ENCODE data around the gene PLA2R1. TPM values are rescaled to one million over a fixed set of nuclear protein-coding genes. Genes with fewer than 3 reads are reported as not detected.
A peak's percentile ranks its signal among the peaks of the same experiment; 100 is the strongest.

Gene PLA2R1
- total RNA-seq, 4 donors from 2014 or later = 86.0 to 246 (median 152) TPM

DNA sequence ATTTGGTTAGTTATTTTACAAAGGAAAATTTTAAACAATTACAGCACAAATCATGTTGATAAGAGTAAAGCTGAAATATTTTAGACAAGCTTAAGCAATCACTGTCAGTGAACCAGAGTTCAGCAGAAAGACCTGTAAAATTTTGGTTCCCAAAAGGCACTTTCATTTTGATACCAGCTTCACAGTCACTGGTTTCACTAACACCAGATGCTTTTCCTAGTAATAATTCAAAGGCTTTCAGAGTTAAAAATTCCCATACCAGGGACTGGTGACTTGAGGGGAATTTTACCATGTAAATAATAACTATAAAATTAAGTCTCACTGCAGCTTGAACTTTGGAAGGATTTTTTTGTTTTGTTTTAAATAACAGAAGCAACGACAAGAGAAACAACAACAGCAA, 162.1 kb downstream of the PLA2R1 start:
- no peaks in the 10 kb centered on the region for H3K27me3 ChIP-seq
- H3K27ac ChIP-seq = no peak overlapping the region
- no peaks in the 10 kb centered on the region for H3K36me3 ChIP-seq
- TF ChIP-seq, protein P1, sequence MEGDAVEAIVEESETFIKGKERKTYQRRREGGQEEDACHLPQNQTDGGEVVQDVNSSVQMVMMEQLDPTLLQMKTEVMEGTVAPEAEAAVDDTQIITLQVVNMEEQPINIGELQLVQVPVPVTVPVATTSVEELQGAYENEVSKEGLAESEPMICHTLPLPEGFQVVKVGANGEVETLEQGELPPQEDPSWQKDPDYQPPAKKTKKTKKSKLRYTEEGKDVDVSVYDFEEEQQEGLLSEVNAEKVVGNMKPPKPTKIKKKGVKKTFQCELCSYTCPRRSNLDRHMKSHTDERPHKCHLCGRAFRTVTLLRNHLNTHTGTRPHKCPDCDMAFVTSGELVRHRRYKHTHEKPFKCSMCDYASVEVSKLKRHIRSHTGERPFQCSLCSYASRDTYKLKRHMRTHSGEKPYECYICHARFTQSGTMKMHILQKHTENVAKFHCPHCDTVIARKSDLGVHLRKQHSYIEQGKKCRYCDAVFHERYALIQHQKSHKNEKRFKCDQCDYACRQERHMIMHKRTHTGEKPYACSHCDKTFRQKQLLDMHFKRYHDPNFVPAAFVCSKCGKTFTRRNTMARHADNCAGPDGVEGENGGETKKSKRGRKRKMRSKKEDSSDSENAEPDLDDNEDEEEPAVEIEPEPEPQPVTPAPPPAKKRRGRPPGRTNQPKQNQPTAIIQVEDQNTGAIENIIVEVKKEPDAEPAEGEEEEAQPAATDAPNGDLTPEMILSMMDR (IDR thresholded peaks at IDR 0.05) = no peak
- TF ChIP-seq POLR2A (IDR thresholded peaks at IDR 0.05) = no peak
- no peaks in the 10 kb centered on the region for H3K9me3 ChIP-seq
- intact Hi-C loops (cut with DNase I) = no loop called here
- H3K4me1 ChIP-seq = peaks cover 5 to 23% of the 10 kb centered on the region in 2 donors
- no peak overlapping the region for H3K4me3 ChIP-seq (replicated peaks in 1 of 3)
- 82 to 86% methylated on average over 1 of the region's 1 CpG for WGBS, 2 donors
- no peak for DNase-seq

DNA sequence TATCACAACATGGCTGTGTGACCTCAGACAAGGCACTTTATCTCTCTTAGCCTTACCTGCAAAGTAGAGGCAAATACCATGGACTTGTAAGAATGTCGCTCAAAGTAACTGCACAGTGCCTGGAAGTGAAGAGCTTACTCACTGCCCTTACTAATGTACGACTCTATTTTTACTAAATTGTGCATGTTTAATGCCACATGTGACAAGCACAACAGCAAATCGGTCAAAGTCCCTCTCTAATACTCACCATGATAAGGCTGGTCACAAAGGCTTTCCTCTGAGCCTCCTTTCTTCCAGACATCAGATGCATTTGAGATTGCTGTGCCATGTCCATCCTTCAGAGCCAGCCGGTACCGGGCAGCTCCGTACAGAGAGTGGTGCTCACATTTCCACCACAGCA, 164.0 kb downstream of the PLA2R1 start:
- 90 to 94% methylated on average over 6 of the region's 6 CpGs for WGBS, 2 donors
- H3K36me3 ChIP-seq = no peaks in the 10 kb centered on the region
- no peak for DNase-seq
- no peak overlapping the region for H3K27ac ChIP-seq
- no peak overlapping the region for H3K4me3 ChIP-seq (replicated peaks in 1 of 3)
- intact Hi-C loops (cut with DNase I) = no loop called here
- no peaks in the 10 kb centered on the region for H3K27me3 ChIP-seq
- TF ChIP-seq, protein P1 (IDR thresholded peaks at IDR 0.05) = no peak
- TF ChIP-seq POLR2A (IDR thresholded peaks at IDR 0.05) = no peak
- H3K9me3 ChIP-seq = no peaks in the 10 kb centered on the region
- peaks cover 13 to 31% of the 10 kb centered on the region in 2 donors for H3K4me1 ChIP-seq

DNA sequence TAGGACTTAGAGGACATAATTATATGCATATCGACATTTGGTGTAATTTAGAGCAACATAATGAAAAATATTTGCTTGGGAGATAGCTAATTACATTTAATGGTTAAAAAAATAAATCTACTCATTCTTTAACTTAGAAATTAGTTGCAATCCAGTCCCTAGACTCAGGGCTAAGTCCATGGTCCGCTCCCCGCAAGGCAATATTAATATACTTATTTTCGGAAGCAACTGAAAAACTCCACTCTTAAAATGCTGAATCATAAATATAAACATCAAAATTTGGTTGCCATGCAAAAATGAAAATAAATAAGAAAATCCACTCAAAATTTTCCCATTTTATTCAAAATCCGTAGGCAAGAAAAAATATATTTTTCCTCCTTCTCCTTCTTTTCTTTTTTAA, 164.7 kb downstream of the PLA2R1 start:
- no peak for DNase-seq
- WGBS, 2 donors = 91 to 97% methylated on average over 5 of the region's 5 CpGs
- H3K4me3 ChIP-seq (replicated peaks in 1 of 3) = no peak overlapping the region

DNA sequence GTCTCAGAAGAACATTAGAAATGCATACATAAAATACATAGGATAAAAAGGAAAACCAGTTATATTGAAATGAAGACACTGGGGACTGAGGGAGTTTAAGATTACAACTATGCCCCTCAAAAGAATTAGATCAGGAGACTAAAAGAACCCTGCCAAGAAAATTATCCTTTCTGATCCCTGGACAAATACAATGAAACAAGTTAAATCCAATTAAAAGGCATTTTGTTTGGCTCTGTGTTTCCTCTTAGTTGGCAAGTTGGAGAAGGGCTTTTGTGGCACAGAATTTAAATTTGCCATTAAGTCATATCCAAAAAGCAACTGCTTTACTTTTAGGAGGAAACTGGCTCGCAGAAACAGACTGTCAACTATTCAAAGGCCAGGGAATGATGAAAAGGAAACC, 165.3 kb downstream of the PLA2R1 start:
- no peak for DNase-seq
- intact Hi-C loops (cut with DNase I) = no loop called here
- no peaks in the 10 kb centered on the region for H3K27me3 ChIP-seq
- TF ChIP-seq, protein P1 (IDR thresholded peaks at IDR 0.05) = no peak
- TF ChIP-seq POLR2A (IDR thresholded peaks at IDR 0.05) = no peak
- H3K9me3 ChIP-seq = no peaks in the 10 kb centered on the region
- WGBS, 2 donors = 77 to 90% methylated on average over 1 of the region's 1 CpG
- H3K4me1 ChIP-seq = peaks cover 8 to 17% of the 10 kb centered on the region in 2 donors
- no peak overlapping the region for H3K27ac ChIP-seq
- H3K36me3 ChIP-seq = no peaks in the 10 kb centered on the region
- H3K4me3 ChIP-seq (replicated peaks in 1 of 3) = no peak overlapping the region

More for the DNA sequence above, 164.7 kb downstream of the PLA2R1 start:
- Histone ChIP-seq H3K36me3 (no peaks in the 10 kb centered on the region), H3K27ac (no peak overlapping the region), H3K27me3 (no peaks in the 10 kb centered on the region), H3K4me1 (peaks cover 13 to 24% of the 10 kb centered on the region in 2 donors), H3K9me3 (no peaks in the 10 kb centered on the region)
- intact Hi-C loops (cut with DNase I) = no loop called here
- TF ChIP-seq, protein P1 (IDR thresholded peaks at IDR 0.05) = no peak
- TF ChIP-seq POLR2A (IDR thresholded peaks at IDR 0.05) = no peak

DNA sequence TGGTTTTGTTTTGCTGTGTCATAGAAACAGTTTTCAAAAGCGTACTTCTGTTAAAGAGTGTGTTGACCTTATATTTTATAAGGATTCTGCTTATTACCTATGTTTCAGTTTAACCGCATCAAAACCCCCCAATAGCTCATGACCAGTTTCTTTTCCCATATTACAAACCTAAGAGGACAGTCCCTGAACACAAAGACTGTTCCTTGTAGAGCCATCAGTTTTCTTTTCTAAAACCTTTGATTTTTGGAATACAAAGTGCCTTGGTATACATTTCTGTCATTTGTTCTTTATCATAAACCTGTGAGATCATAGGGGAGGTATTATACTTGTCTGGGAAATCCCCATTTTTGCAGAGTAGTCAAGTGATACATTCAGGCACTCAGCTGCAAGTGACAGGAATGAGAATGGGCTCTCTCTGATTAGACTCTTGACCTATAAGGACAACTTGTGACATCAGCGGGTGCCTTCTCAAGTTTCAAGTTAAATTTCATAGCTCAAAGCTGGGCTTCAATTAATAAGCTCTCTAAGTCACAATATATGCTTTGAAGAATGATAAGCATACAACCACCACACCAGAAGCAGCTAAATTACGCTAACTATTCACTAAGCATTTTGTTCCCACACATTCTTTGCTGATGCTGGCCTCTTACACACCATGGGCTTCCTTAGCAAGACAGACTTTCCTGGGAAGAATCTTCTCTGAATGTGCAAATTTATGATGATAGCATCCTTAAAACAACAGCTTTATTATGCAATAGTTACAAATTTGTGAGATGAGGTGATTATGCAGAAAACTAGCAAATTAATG, 167.0 kb downstream of the PLA2R1 start:
- DNase-seq = peak; percentile 33 to 36
- Histone ChIP-seq H3K4me1 (peaks cover 8 to 17% of the 10 kb centered on the region in 2 donors), H3K27me3 (no peaks in the 10 kb centered on the region), H3K4me3 (replicated peaks in 1 of 3) (no peak overlapping the region), H3K9me3 (no peaks in the 10 kb centered on the region), H3K36me3 (no peaks in the 10 kb centered on the region), H3K27ac (peak overlapping the region in 1 of 3 donors; percentile 34)
- intact Hi-C loops (cut with DNase I) = no loop called here
- TF ChIP-seq, protein P1 (IDR thresholded peaks at IDR 0.05) = no peak
- TF ChIP-seq POLR2A (IDR thresholded peaks at IDR 0.05) = no peak
- 54 to 61% methylated on average over 4 of the region's 4 CpGs for WGBS, 2 donors

Data from thyroid gland (tissue), 4 donors.